Neural progenitor cell (in vitro differentiated cells): ENCODE data around the gene KRTAP3-2. TPM values are rescaled to one million over a fixed set of nuclear protein-coding genes. Genes with fewer than 3 reads are reported as not detected.
A peak's percentile ranks its signal among the peaks of the same experiment; 100 is the strongest.
"Not testable (repeated sequence)": the region's sequence is repeated elsewhere in the genome, so short reads cannot be mapped to it uniquely, and the experiment has no call there.

Experiments
- DNase-seq: peaks from one replicate; pipeline ENCODE4 v3.0.0-alpha.2; 2016; ENCODE audit warnings: low spot score
- H2AFZ ChIP-seq: fragments of 200-600 bp; sonication (generic); replicated peaks from 2 replicates; pipeline ENCODE4 v1.6.1; 2016; ENCODE audit warnings: antibody characterized with exemption
- H3F3A ChIP-seq: fragments of 200-600 bp; sonication (generic); 2 replicates; pipeline ENCODE4 v1.6.1; 2016; ENCODE audit warnings: antibody characterized with exemption, low read depth
- H3K27ac ChIP-seq: fragments of 200-600 bp; sonication (generic); 2 replicates; pipeline ENCODE4 v1.5.1; 2016; ENCODE audit warnings: mild to moderate bottlenecking
- H3K27me3 ChIP-seq: fragments of 200-600 bp; sonication (generic); 2 replicates; pipeline ENCODE4 v1.6.1; 2016; ENCODE audit warnings: mild to moderate bottlenecking, moderate library complexity
- H3K36me3 ChIP-seq: fragments of 200-600 bp; sonication (generic); 2 replicates; pipeline ENCODE4 v1.5.1; 2016
- H3K4me1 ChIP-seq: fragments of 200-600 bp; sonication (generic); 2 replicates; pipeline ENCODE4 v1.6.1; 2016; ENCODE audit warnings: mixed run types
- H3K4me2 ChIP-seq: fragments of 200-600 bp; sonication (generic); 2 replicates; pipeline ENCODE4 v1.6.1; 2016
- H3K4me3 ChIP-seq: fragments of 200-600 bp; sonication (generic); 2 replicates; pipeline ENCODE4 v1.5.1; 2016
- H3K79me2 ChIP-seq: fragments of 200-600 bp; sonication (generic); 2 replicates; pipeline ENCODE4 v1.6.1; 2016; ENCODE audit warnings: low read depth
- H3K9ac ChIP-seq: fragments of 200-600 bp; sonication (generic); 2 replicates; pipeline ENCODE4 v1.6.1; 2016
- H3K9me3 ChIP-seq: fragments of 200-600 bp; sonication (generic); 2 replicates; pipeline ENCODE4 v1.5.1; 2016; ENCODE audit warnings: low read depth
- H4K20me1 ChIP-seq: fragments of 200-600 bp; sonication (generic); 2 replicates; pipeline ENCODE4 v1.6.1; 2016; ENCODE audit warnings: low read depth
- H3K27ac Mint-ChIP-seq: 3 replicates; pipeline ENCODE4 v1.8.0; 2021; ENCODE audit warnings: mixed read lengths
- H3K27me3 Mint-ChIP-seq: 2 replicates; pipeline ENCODE4 v1.8.0; 2022; ENCODE audit warnings: low read depth, mild to moderate bottlenecking, inconsistent platforms, moderate library complexity, mixed read lengths; ENCODE audit not compliant: insufficient read depth
- H3K36me3 Mint-ChIP-seq: 3 replicates; pipeline ENCODE4 v1.8.0; 2021; ENCODE audit warnings: mixed read lengths
- H3K4me1 Mint-ChIP-seq: 3 replicates; pipeline ENCODE4 v1.8.0; 2021; ENCODE audit warnings: mixed read lengths
- H3K4me3 Mint-ChIP-seq: 3 replicates; pipeline ENCODE4 v1.8.0; 2021; ENCODE audit warnings: mild to moderate bottlenecking, moderate library complexity, mixed read lengths
- H3K9me3 Mint-ChIP-seq: 3 replicates; pipeline ENCODE4 v1.8.0; 2020; ENCODE audit warnings: mixed read lengths
- EZH2 ChIP-seq: fragments of 200-600 bp; sonication (generic); IDR thresholded peaks from 2 replicates; pipeline ENCODE4 v1.6.1; 2017; ENCODE audit warnings: antibody characterized with exemption, mild to moderate bottlenecking, moderate library complexity
- EZH2phosphoT487 ChIP-seq: fragments of 200-600 bp; sonication (generic); IDR thresholded peaks from 2 replicates; pipeline ENCODE4 v1.6.1; 2017; ENCODE audit warnings: antibody characterized with exemption
- total RNA-seq: library from RNA; depleted of rRNA; stranded (reverse); fragments of >200 nt; gene quantifications from 2 replicates; pipeline ENCODE4 v1.2.3, GENCODE V29; 2015; ENCODE audit warnings: low replicate concordance
- TF ChIP-seq, protein P1 (sequence below): fragments of 200-600 bp; sonication (generic); IDR thresholded peaks from 2 replicates; pipeline ENCODE4 v1.5.1; 2017; ENCODE audit warnings: antibody characterized with exemption, mild to moderate bottlenecking

Gene KRTAP3-2
- total RNA-seq, result not detected in 2 replicates

DNA sequence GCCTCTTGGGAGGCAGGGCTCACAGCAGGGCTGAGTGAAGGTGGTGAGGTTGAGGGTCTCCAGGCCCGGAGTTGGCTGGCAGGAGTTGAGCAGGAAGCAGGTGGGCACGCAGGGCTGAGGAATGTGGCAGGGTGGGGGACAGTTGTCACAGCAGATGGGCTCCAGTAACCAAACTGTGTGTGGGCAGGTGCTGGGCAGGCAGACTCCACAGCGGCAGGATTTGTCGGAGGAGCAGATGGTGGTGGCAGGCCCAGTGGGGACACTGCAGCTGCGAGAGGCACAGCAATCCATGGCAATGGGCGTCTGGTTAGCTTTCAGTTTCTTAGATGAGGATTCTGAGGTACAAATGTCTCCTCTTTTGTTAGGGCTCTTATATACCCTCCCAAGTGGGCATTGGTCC is at the start of gene KRTAP3-2:
Gene KRTAP3-2 (minus strand): TSS at position 344 of the 400 bp plus-strand sequence. CDS start 53 bp downstream, at position 291.
- not testable (repeated sequence) for H3K4me3 Mint-ChIP-seq, H3F3A ChIP-seq, DNase-seq, H3K27me3 ChIP-seq, H3K4me3 ChIP-seq, H3K27ac Mint-ChIP-seq, H3K9me3 ChIP-seq, H3K4me1 ChIP-seq, H3K79me2 ChIP-seq, H3K36me3 Mint-ChIP-seq, H2AFZ ChIP-seq, H3K27ac ChIP-seq, H3K9me3 Mint-ChIP-seq, H4K20me1 ChIP-seq, H3K4me1 Mint-ChIP-seq, H3K9ac ChIP-seq, H3K27me3 Mint-ChIP-seq, H3K4me2 ChIP-seq, H3K36me3 ChIP-seq

DNA sequence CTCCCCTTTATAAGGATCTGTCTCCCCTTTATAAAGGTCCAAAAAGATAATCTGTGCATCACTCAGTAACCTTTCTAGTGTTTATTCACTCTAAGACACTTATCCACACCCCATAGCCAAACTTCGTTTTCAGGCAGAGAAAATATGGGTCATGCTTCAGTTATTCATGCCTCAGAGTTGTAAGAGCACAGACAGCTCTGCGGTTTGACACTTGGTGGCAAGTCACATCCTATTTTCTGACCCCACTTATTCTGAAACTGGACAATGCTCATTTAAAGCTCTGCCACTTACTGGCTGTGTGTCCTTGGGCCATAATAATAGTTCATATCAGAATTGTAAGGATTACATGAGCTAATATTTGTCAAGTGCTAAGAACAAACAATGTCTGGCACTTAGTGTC is 49.4 kb upstream of the KRTAP3-2 start:
- Mint-ChIP-seq H3K4me3 (no peak overlapping the region), H3K36me3 (no peaks in the 10 kb centered on the region), H3K27ac (no peak overlapping the region), H3K9me3 (no peaks in the 10 kb centered on the region), H3K4me1 (peaks cover 5% of the 10 kb centered on the region), H3K27me3 (peaks cover 1% of the 10 kb centered on the region)
- H3K4me1 ChIP-seq, result no peaks in the 10 kb centered on the region
- H3K79me2 ChIP-seq, result no peaks in the 10 kb centered on the region
- H3K9me3 ChIP-seq, result no peaks in the 10 kb centered on the region
- H4K20me1 ChIP-seq, result no peaks in the 10 kb centered on the region
- DNase-seq, result no peak
- no peaks in the 10 kb centered on the region for H3K36me3 ChIP-seq
- H3K4me3 ChIP-seq, result no peak overlapping the region
- no peak overlapping the region for H3K27ac ChIP-seq
- no peak overlapping the region for H3K9ac ChIP-seq
- H3F3A ChIP-seq, result no peaks in the 10 kb centered on the region
- H3K27me3 ChIP-seq, result no peaks in the 10 kb centered on the region
- TF ChIP-seq EZH2phosphoT487 (no peak), EZH2 (no peak)
- TF ChIP-seq, protein P1, sequence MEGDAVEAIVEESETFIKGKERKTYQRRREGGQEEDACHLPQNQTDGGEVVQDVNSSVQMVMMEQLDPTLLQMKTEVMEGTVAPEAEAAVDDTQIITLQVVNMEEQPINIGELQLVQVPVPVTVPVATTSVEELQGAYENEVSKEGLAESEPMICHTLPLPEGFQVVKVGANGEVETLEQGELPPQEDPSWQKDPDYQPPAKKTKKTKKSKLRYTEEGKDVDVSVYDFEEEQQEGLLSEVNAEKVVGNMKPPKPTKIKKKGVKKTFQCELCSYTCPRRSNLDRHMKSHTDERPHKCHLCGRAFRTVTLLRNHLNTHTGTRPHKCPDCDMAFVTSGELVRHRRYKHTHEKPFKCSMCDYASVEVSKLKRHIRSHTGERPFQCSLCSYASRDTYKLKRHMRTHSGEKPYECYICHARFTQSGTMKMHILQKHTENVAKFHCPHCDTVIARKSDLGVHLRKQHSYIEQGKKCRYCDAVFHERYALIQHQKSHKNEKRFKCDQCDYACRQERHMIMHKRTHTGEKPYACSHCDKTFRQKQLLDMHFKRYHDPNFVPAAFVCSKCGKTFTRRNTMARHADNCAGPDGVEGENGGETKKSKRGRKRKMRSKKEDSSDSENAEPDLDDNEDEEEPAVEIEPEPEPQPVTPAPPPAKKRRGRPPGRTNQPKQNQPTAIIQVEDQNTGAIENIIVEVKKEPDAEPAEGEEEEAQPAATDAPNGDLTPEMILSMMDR, result no peak
- H2AFZ ChIP-seq, result no peak overlapping the region
- no peak overlapping the region for H3K4me2 ChIP-seq

DNA sequence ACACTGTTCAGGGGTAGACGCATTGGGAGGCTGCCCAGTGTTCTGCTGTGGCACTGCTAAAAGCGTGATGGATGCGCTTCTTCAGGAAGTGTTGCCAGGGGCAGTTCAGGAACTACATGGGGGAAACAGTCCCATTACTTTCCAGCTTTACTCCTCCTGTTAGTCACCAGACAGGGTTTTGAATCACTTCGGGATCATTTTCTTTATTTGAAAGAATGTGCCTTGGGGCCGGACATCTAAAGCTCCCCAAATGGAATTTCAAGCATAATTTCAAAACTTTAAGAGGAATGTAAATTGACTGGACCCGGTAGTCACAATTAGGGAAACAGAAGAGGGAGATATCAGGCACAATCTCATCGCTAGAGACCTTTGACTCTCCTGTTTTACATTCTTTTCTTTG is 48.7 kb upstream of the KRTAP3-2 start:
- H3K9me3 Mint-ChIP-seq, result no peaks in the 10 kb centered on the region
- no peak overlapping the region for H3K4me3 ChIP-seq
- TF ChIP-seq, protein P1, result no peak
- TF ChIP-seq EZH2phosphoT487, result no peak
- no peak for TF ChIP-seq EZH2
- H3K9me3 ChIP-seq, result no peaks in the 10 kb centered on the region
- no peak overlapping the region for H3K9ac ChIP-seq
- H3K27me3 ChIP-seq, result no peaks in the 10 kb centered on the region
- H3K36me3 Mint-ChIP-seq, result no peaks in the 10 kb centered on the region
- H3K27ac ChIP-seq, result no peak overlapping the region
- H3K27ac Mint-ChIP-seq, result no peak overlapping the region
- H4K20me1 ChIP-seq, result no peaks in the 10 kb centered on the region
- H2AFZ ChIP-seq, result no peak overlapping the region
- no peaks in the 10 kb centered on the region for H3K4me1 ChIP-seq
- H3K4me1 Mint-ChIP-seq, result peaks cover 5% of the 10 kb centered on the region
- DNase-seq, result no peak
- no peaks in the 10 kb centered on the region for H3K79me2 ChIP-seq
- H3K4me2 ChIP-seq, result no peak overlapping the region
- H3F3A ChIP-seq, result no peaks in the 10 kb centered on the region
- peaks cover 2% of the 10 kb centered on the region for H3K27me3 Mint-ChIP-seq
- no peaks in the 10 kb centered on the region for H3K36me3 ChIP-seq
- no peak overlapping the region for H3K4me3 Mint-ChIP-seq

DNA sequence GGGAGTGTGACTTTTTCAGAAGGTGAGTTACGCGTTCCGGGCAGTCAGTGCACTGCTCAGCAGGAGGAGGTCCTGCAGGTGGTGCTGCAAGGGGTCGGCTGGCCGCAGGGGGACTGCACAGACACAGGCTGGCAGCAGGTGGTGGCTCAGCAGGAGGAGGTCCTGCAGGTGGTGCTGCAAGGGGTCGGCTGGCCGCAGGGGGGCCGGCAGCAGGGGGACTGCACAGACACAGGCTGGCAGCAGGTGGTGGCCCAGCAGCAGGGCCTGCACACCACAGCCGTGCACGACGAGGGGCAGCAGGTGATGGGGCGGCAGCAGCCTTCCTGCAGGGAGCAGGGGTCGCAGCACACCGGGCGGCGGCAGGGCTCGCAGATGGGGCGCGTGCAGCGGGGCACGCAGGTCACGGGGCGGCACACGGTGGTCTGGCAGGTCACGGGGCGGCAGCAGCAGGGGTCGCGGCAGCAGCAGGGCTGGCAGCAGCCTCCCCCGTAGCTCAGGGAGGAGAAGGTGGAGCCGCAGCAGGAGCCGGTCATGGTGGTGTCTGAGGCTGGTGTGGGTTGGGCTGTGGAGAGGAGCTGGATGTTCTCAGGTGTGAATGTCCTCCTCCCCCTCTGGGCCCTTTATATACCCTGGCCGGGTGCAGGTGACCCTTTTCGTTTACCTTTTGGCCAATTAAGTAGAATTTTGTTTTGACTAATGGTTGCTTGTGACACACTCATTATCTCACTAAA is 47.2 kb upstream of the KRTAP3-2 start, which contains the start of gene KRTAP2-1:
Gene KRTAP2-1 (minus strand): TSS at position 582 of the 731 bp plus-strand sequence. CDS start 49 bp downstream, at position 533.
- H3K4me1 ChIP-seq, H3K27ac ChIP-seq, H3K36me3 ChIP-seq, H4K20me1 ChIP-seq, H2AFZ ChIP-seq, DNase-seq, H3K9me3 Mint-ChIP-seq, H3K9ac ChIP-seq, H3K27me3 ChIP-seq, H3K9me3 ChIP-seq, H3K79me2 ChIP-seq, H3F3A ChIP-seq, H3K27me3 Mint-ChIP-seq, H3K4me2 ChIP-seq, H3K4me3 ChIP-seq, H3K4me3 Mint-ChIP-seq, H3K36me3 Mint-ChIP-seq, H3K4me1 Mint-ChIP-seq: not testable (repeated sequence)
- peak within 1 kb of the TSS; percentile 72 for H3K27ac Mint-ChIP-seq
